ENCODE measurements around the gene MED13L. TPM values are rescaled to one million over a fixed set of nuclear protein-coding genes. Genes with fewer than 3 reads are reported as not detected.

MED13L gene
- total and polyA plus RNA-seq, 2 of the 8 experiments (the other 6 are each of a cell fraction or from before 2014, with no cell fraction given): 15.9 to 51.7 TPM

DNA sequence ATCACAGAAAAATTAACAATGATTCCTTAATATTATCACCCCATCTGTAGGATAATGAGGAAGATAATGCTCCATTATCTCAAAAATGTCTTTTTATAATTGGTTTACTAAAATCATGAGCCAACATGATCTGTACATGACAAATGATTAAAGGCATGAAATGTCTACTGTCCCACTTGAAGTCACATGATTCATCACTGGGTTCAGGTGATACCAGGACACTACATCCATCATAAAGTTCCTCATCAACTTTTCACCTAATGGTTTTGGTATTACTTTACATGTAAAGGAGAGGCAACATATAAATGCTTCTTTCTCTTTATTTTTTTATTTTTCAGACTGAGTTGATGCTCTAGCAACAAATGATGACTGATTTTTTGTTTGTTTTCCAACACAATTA, 313.3 kb downstream of the MED13L start:
- Histone ChIP-seq H2BK15ac (ENCODE audit: low read length) (no peak overlapping the region), H3K23ac (ENCODE audit: insufficient read length) (no peak overlapping the region), H4K8ac (ENCODE audit: extremely low read depth, insufficient read depth, low read length) (no peak overlapping the region), H2BK20ac (ENCODE audit: low read length) (no peak overlapping the region), H4K5ac (ENCODE audit: insufficient read length, low read depth, low read length) (no peak overlapping the region), H3K27me3 (replicated peaks in 1 of 4; ENCODE audit: control insufficient read depth in 3 of 4, extremely low read depth in 1 of 4, insufficient read depth in 3 of 4, low read length in 3 of 4) (no peaks in the 10 kb centered on the region; a peak in 1 of 7 replicates), H3K9ac (replicated peaks in 1 of 4; ENCODE audit: extremely low read depth in 1 of 4, low read depth in 3 of 4, low read length in 3 of 4) (no peak overlapping the region), H3K18ac (ENCODE audit: extremely low read depth, low read length) (no peak overlapping the region), H2BK120ac (replicated peaks; ENCODE audit: low read depth, low read length) (no peak overlapping the region), H3K56ac (replicated peaks; ENCODE audit: insufficient read length, low read depth, low read length) (no peak overlapping the region), H3K23me2 (ENCODE audit: low read depth, low read length) (no peaks in the 10 kb centered on the region), H3K79me1 (ENCODE audit: low read depth, low read length) (no peaks in the 10 kb centered on the region), H3K4me2 (ENCODE audit: insufficient read depth in 1 of 2, low read depth in 2 of 2, low read length in 2 of 2) (no peak overlapping the region), H3K4ac (replicated peaks; ENCODE audit: insufficient read length, low read depth, low read length) (no peak overlapping the region), H2BK5ac (ENCODE audit: low read depth, low read length) (no peak overlapping the region), H3K36me3 (ENCODE audit: control insufficient read depth in 2 of 4, insufficient read depth in 4 of 4, low read length in 3 of 4) (peaks cover 7 to 66% (median 37%) of the 10 kb centered on the region in 4 experiments; a peak in 7 of 8 replicates), H3K9me3 (ENCODE audit: insufficient read depth in 2 of 2, low read depth in 1 of 2, low read length in 1 of 2) (no peaks in the 10 kb centered on the region), H3K4me3 (ENCODE audit: extremely low read depth in 1 of 4, insufficient read depth in 2 of 4, low read depth in 3 of 4, low read length in 4 of 4) (no peak overlapping the region), H3K14ac (ENCODE audit: insufficient read length) (no peak overlapping the region), H2BK12ac (ENCODE audit: low read depth, low read length) (no peak overlapping the region), H2AK5ac (ENCODE audit: low read depth, low read length) (no peak overlapping the region), H2AFZ (ENCODE audit: low read length) (no peak overlapping the region), H3K4me1 (replicated peaks in 1 of 4; ENCODE audit: control insufficient read depth in 3 of 4, insufficient read depth in 4 of 4, low read length in 3 of 4) (no peaks in the 10 kb centered on the region), H4K91ac (replicated peaks; ENCODE audit: insufficient read length, low read length) (no peak overlapping the region), H3K27ac (ENCODE audit: low read depth, low read length) (no peak overlapping the region), H3K79me2 (ENCODE audit: control insufficient read depth in 1 of 2, insufficient read depth in 2 of 2, low read length in 2 of 2) (no peaks in the 10 kb centered on the region), H4K20me1 (replicated peaks in 1 of 2; ENCODE audit: control insufficient read depth in 1 of 2, insufficient read depth in 2 of 2, low read length in 2 of 2) (peaks cover 0 to 2% of the 10 kb centered on the region in 2 experiments)
- ChIA-PET CTCF (ENCODE audit: partially characterized antibody) (interaction anchor here (1.2 to 1.8 kb wide), 2 partner anchors 17 to 33 kb away, joined by 3 to 5 read pairs; no protein-coding TSS in a partner anchor), POLR2A (ENCODE audit: partially characterized antibody) (no interaction called here)
- FAIRE-seq (no peak), DNase-seq (ENCODE audit: low read depth in 1 of 2, low spot score in 2 of 2) (no peak)
- TF ChIP-seq RFX5 (IDR thresholded peaks at IDR 0.05; ENCODE audit: borderline replicate concordance, low read depth, low read length): no peak
- no peak for TF ChIP-seq POLR2A (IDR thresholded peaks at IDR 0.05; ENCODE audit: control extremely low read depth in 1 of 2, low read depth in 2 of 2, low read length in 2 of 2)
